Spleen (tissue), 7 donors: ENCODE measurements around the gene CEP131.

ENCODE experiments used
- CTCF ChIP-seq, 11 experiments: fragments of 200-600 bp in 7 of 11; fragments of 450-650 bp in 4 of 11; sonication (generic) in 4 of 11; IDR thresholded peaks in 8 of 11; conservative IDR thresholded peaks in 3 of 11; 1 replicate in 7 of 11; 2 replicates in 4 of 11; pipeline versions ENCODE4 v1.4.0 to v1.8.0; 2016 to 2021; ENCODE audit warnings: antibody characterized with exemption in 11 of 11, inconsistent platforms in 4 of 11, mild to moderate bottlenecking in 1 of 11
- POLR2A ChIP-seq, 3 donors: fragments of 450-650 bp; IDR thresholded peaks; one replicate each; pipeline ENCODE4 v1.5.1; 2017; ENCODE audit warnings: antibody characterized with exemption in 3 of 3, mild to moderate bottlenecking in 1 of 3
- donor health status: DM: no; HTN: no; CAD: no; lungs with moderate emphysema.
- donor health status: DM: no; HTN: no; CAD: no.
- donor health status: DM: no; HTN: no; CAD: no.

- TF ChIP-seq CTCF (IDR thresholded peaks at IDR 0.05 in 8 of 11, conservative IDR thresholded peaks at IDR 0.05 in 3 of 11) (no peak), POLR2A (IDR thresholded peaks at IDR 0.05) (no peak)
Measured at GRCh38 chr17:81213978-81214377, 8.8 kb downstream of the CEP131 start.
